Fibroblast of skin of left quadriceps (primary cell): ENCODE results near the gene MAGI1.
"Not testable (repeated sequence)": the region's sequence is repeated elsewhere in the genome, so short reads cannot be mapped to it uniquely, and the experiment has no call there.

Source experiments
- DNase-seq, 2 experiments: peaks; one replicate each; pipeline ENCODE4 v3.0.0-alpha.2; 2013; ENCODE audit warnings: low read depth in 2 of 2

MAGI1 gene

GRCh38 chr3:65628978-65629377 lies 409.7 kb downstream of the MAGI1 start:
- no peak for DNase-seq

- DNase-seq, result no peak
Observed at GRCh38 chr3:65627062-65627461, 411.7 kb downstream of the MAGI1 start.

GRCh38 chr3:65625305-65625704 lies 413.4 kb downstream of the MAGI1 start:
- DNase-seq, result no peak

GRCh38 chr3:65623362-65623761 lies 415.4 kb downstream of the MAGI1 start:
- DNase-seq, result no peak

GRCh38 chr3:65619888-65620287 lies 418.8 kb downstream of the MAGI1 start:
- no peak for DNase-seq

GRCh38 chr3:65619451-65619881 lies 419.3 kb downstream of the MAGI1 start:
- no peak for DNase-seq

GRCh38 chr3:65618599-65618998 lies 420.1 kb downstream of the MAGI1 start:
- DNase-seq, result no peak

GRCh38 chr3:65617787-65618186 lies 420.9 kb downstream of the MAGI1 start:
- DNase-seq, result no peak

- DNase-seq, result no peak
Observed at GRCh38 chr3:65617209-65617608, 421.5 kb downstream of the MAGI1 start.

GRCh38 chr3:65616563-65616962 lies 422.2 kb downstream of the MAGI1 start:
- DNase-seq, result no peak

- DNase-seq, result no peak
Observed at GRCh38 chr3:65615329-65615728, 423.4 kb downstream of the MAGI1 start.

GRCh38 chr3:65614585-65614984 lies 424.1 kb downstream of the MAGI1 start:
- DNase-seq, result no peak

GRCh38 chr3:65607965-65608460 lies 430.7 kb downstream of the MAGI1 start:
- DNase-seq, result not testable (repeated sequence)

- no peak for DNase-seq
Observed at GRCh38 chr3:65607101-65607500, 431.6 kb downstream of the MAGI1 start.

- no peak for DNase-seq
Observed at GRCh38 chr3:65605876-65606432, 432.8 kb downstream of the MAGI1 start.

GRCh38 chr3:65604863-65605526 lies 433.7 kb downstream of the MAGI1 start:
- peak; percentile 70 to 72 for DNase-seq

GRCh38 chr3:65603631-65604030 lies 435.1 kb downstream of the MAGI1 start:
- no peak for DNase-seq

- no peak for DNase-seq
Observed at GRCh38 chr3:65600888-65601287, 437.8 kb downstream of the MAGI1 start.

- no peak for DNase-seq
Observed at GRCh38 chr3:65597952-65598413, 440.7 kb downstream of the MAGI1 start.

GRCh38 chr3:65597226-65597951 lies 441.3 kb downstream of the MAGI1 start:
- no peak for DNase-seq

GRCh38 chr3:65596571-65597225 lies 442.0 kb downstream of the MAGI1 start:
- no peak for DNase-seq

GRCh38 chr3:65596029-65596300 lies 442.8 kb downstream of the MAGI1 start:
- no peak for DNase-seq
